HepG2 (cell line): ENCODE data around the gene PTPN12. TPM values are rescaled to one million over a fixed set of nuclear protein-coding genes. Genes with fewer than 3 reads are reported as not detected.

Experiments used
- ATAC-seq: fragments of 200-7000 bp; cut with Tn5 transposase; 3 replicates; pipeline ENCODE4 v1.9.1; 2020; ENCODE audit warnings: mild to moderate bottlenecking, moderate library complexity
- BruUV-seq: library from RNA; stranded (reverse); fragments of 400-500 nt; replicated peaks from 2 replicates; lab custom pipeline; 2021; lab: Mats Ljungman, UMichigan
- CTCF ChIA-PET: fragments of 300-600 bp; formaldehyde crosslinking; extraction: SDS; loops from one replicate; lab custom pipeline; 2021; ENCODE audit warnings: low total read pairs, inconsistent platforms, low intra/inter-chr PET ratio; lab: Yijun Ruan, JAX
- POLR2A ChIA-PET: fragments of 350-600 bp; sonication (Branson Sonifier 250); formaldehyde crosslinking; loops from one replicate; lab custom pipeline; 2020; ENCODE audit warnings: antibody characterized with exemption, inconsistent platforms; lab: Yijun Ruan, JAX
- DNase-seq: peaks from one replicate; pipeline ENCODE4 v3.0.0-alpha.2; 2015; ENCODE audit warnings: low spot score
- FAIRE-seq: peaks from 3 replicates; lab custom pipeline; 2011; peaks lifted over from hg19 to GRCh38; lab: Jason Lieb, UNC
- H2AFZ ChIP-seq: one replicate; pipeline ENCODE4 v1.6.1; 2011; ENCODE audit warnings: low read length, inconsistent platforms
- H3K27ac ChIP-seq: fragments of 300-600 bp; 3 replicates; pipeline ENCODE4 v1.8.0; 2011; ENCODE audit warnings: mixed run types, mild to moderate bottlenecking, mixed read lengths, low read length, inconsistent platforms; ENCODE audit not compliant: insufficient read depth; ENCODE audit errors: extremely low read length
- H3K27me3 ChIP-seq, 2 experiments: fragments of 200-600 bp in 1 of 2; 2 replicates in 1 of 2; 3 replicates in 1 of 2; pipeline versions ENCODE4 v1.6.0 to v1.8.0; 2011; ENCODE audit warnings: low read length in 2 of 2, mild to moderate bottlenecking in 2 of 2, moderate library complexity in 2 of 2, inconsistent platforms in 1 of 2; ENCODE audit not compliant: insufficient read depth in 2 of 2, control insufficient read depth in 1 of 2
- H3K36me3 ChIP-seq, 2 experiments: fragments of 200-600 bp in 1 of 2; replicated peaks in 1 of 2; 2 replicates in 1 of 2; 3 replicates in 1 of 2; pipeline versions ENCODE4 v1.5.1 to v1.8.0; 2011; ENCODE audit warnings: low read length in 2 of 2, inconsistent platforms in 1 of 2; ENCODE audit not compliant: insufficient read depth in 2 of 2, control insufficient read depth in 1 of 2
- H3K4me1 ChIP-seq: 2 replicates; pipeline ENCODE4 v1.5.1; 2012; ENCODE audit warnings: low read length, inconsistent platforms; ENCODE audit not compliant: insufficient read depth
- H3K4me2 ChIP-seq: 2 replicates; pipeline ENCODE4 v1.6.0; 2011; ENCODE audit warnings: low read depth, low read length, inconsistent platforms
- H3K4me3 ChIP-seq, 3 experiments: fragments of 200-600 bp in 1 of 3; sonication (generic), shearing (Covaris generic) in 1 of 3; replicated peaks in 1 of 3; 2 replicates each; pipeline ENCODE4 v1.5.1; 2011 to 2016; ENCODE audit warnings: low read length in 3 of 3, inconsistent platforms in 2 of 3, low read depth in 2 of 3, mild to moderate bottlenecking in 2 of 3, control low read depth in 1 of 3, mixed read lengths in 1 of 3; ENCODE audit not compliant: insufficient read depth in 1 of 3
- H3K79me2 ChIP-seq: one replicate; pipeline ENCODE4 v1.6.1; 2011; ENCODE audit warnings: low read length, inconsistent platforms; ENCODE audit not compliant: insufficient read depth
- H3K9ac ChIP-seq: 2 replicates; pipeline ENCODE4 v1.6.0; 2011; ENCODE audit warnings: mild to moderate bottlenecking, low read depth, low read length, inconsistent platforms; ENCODE audit not compliant: insufficient read depth
- H3K9me3 ChIP-seq: 2 replicates; pipeline ENCODE4 v1.5.1; 2012; ENCODE audit warnings: mild to moderate bottlenecking, low read length
- H4K20me1 ChIP-seq: 2 replicates; pipeline ENCODE4 v1.6.0; 2011; ENCODE audit warnings: inconsistent platforms, mild to moderate bottlenecking, low read length, moderate library complexity; ENCODE audit not compliant: insufficient read depth
- ARNT ChIP-seq: fragments of 450-650 bp; IDR thresholded peaks from 2 replicates; pipeline ENCODE4 v1.6.1; 2017
- HNF4G ChIP-seq, 2 experiments: sonication (generic) in 1 of 2; formaldehyde crosslinking in 1 of 2; IDR thresholded peaks; 2 replicates each; pipeline versions ENCODE4 v1.4.0 to v1.6.1; 2011 to 2020; ENCODE audit warnings: borderline replicate concordance in 2 of 2, low read depth in 2 of 2, mild to moderate bottlenecking in 2 of 2, low read length in 1 of 2, missing genetic modification reagents in 1 of 2, moderate library complexity in 1 of 2
- NR2F1 ChIP-seq, 2 experiments: fragments of 450-650 bp in 1 of 2; formaldehyde crosslinking in 1 of 2; IDR thresholded peaks; 2 replicates each; pipeline versions ENCODE4 v1.5.0 to v1.6.1; 2016 to 2020; ENCODE audit warnings: mild to moderate bottlenecking in 1 of 2, missing compliant biosample characterization in 1 of 2, missing genetic modification reagents in 1 of 2, moderate library complexity in 1 of 2
- ZNF644 ChIP-seq: IDR thresholded peaks from 2 replicates; pipeline ENCODE4 v1.6.1; 2016; ENCODE audit warnings: low read depth
- WGBS: methylation state at CpG from one replicate; pipeline ENCODE4 v1.1.6; 2017; ENCODE audit warnings: low lambda C conversion rate; 5-methylcytosine and 5-hydroxymethylcytosine counted together
- in situ Hi-C: cut with HindIII; loops from 2 replicates; pipeline ENCODE4 v1.10.0; 2017; ENCODE audit warnings: low pct_unique_long_range_greater_than_20kb; ENCODE audit not compliant: extremely low pct_ligation_motif_present
- intact Hi-C: fragments of 100-400 bp; cut with micrococcal nuclease; formaldehyde crosslinking; loops from one replicate; pipeline ENCODE4 v1.10.0; 2022; ENCODE audit not compliant: unreplicated experiment
- polyA plus RNA-seq, 8 experiments: library from polyadenylated mRNA; depleted of rRNA in 3 of 8; stranded (reverse) in 7 of 8; unstranded in 1 of 8; fragments of >200 nt; fragmentation: Illumina TruSeq in 4 of 8; extraction: Trizol in 4 of 8; gene quantifications; 2 replicates each; pipeline versions ENCODE4 v1.2.1 to v1.2.3, GENCODE V29; 2011 to 2016; ENCODE audit warnings: low read depth in 4 of 8, missing spikeins in 1 of 8, mixed read lengths in 1 of 8; ENCODE audit not compliant: insufficient read depth in 1 of 8
- total RNA-seq, 5 experiments: library from RNA; depleted of rRNA; stranded (reverse); fragments of >200 nt; fragmentation: Illumina TruSeq; extraction: Trizol; gene quantifications; 2 replicates each; pipeline ENCODE4 v1.2.3, GENCODE V29; 2016; ENCODE audit warnings: low read depth in 1 of 5
- TF ChIP-seq, protein P1 (sequence below): sonication (generic); formaldehyde crosslinking; IDR thresholded peaks from 2 replicates; pipeline ENCODE4 v1.4.0; 2020; ENCODE audit warnings: missing genetic modification reagents
- TF ChIP-seq, protein P2 (sequence below): sonication (generic); formaldehyde crosslinking; conservative IDR thresholded peaks from 2 replicates; pipeline ENCODE4 v1.8.0; 2022; ENCODE audit warnings: missing genetic modification reagents
- TF ChIP-seq, protein P3 (sequence below): sonication (generic); formaldehyde crosslinking; IDR thresholded peaks from 2 replicates; pipeline ENCODE4 v1.9.0; 2021; ENCODE audit warnings: missing genetic modification reagents, borderline replicate concordance

PTPN12 gene
- total and polyA plus RNA-seq, 2 of the 13 experiments (the other 11 are each of a cell fraction or from before 2014, with no cell fraction given): 22.9 to 56.8 TPM

DNA sequence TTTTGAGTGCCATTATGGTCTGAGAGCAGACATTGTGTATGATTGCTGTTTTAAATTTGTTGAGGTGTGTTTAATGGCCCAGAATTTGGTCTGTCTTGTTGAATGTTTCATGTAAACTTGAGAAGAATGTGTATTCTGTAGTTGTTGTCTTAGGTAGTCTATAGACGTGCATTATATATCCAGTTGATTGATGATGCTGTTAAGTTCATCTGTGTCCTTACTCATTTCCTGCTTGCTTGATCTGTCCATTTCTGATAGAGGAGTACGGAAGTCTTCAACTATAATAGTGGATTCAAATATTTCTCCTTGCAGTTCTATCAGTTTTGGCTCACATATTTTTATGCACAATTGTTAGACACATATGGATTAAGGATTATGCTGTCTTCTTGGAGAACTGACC is 16.0 kb downstream of the PTPN12 start:
- peaks cover 41% of the 10 kb centered on the region for H3K4me1 ChIP-seq

More for the DNA sequence above, 16.0 kb downstream of the PTPN12 start:
- TF ChIP-seq ZNF644 (CRISPR knock-in tag) (no peak), NR2F1 (CRISPR knock-in tag; IDR thresholded peaks at IDR 0.05) (no peak), HNF4G (IDR thresholded peaks at IDR 0.05; ENCODE audit: borderline replicate concordance, low read depth, low read length) (no peak), HNF4G (CRISPR knock-in tag; IDR thresholded peaks at IDR 0.05; ENCODE audit: borderline replicate concordance, low read depth) (no peak), ARNT (no peak)
- TF ChIP-seq, protein P1, sequence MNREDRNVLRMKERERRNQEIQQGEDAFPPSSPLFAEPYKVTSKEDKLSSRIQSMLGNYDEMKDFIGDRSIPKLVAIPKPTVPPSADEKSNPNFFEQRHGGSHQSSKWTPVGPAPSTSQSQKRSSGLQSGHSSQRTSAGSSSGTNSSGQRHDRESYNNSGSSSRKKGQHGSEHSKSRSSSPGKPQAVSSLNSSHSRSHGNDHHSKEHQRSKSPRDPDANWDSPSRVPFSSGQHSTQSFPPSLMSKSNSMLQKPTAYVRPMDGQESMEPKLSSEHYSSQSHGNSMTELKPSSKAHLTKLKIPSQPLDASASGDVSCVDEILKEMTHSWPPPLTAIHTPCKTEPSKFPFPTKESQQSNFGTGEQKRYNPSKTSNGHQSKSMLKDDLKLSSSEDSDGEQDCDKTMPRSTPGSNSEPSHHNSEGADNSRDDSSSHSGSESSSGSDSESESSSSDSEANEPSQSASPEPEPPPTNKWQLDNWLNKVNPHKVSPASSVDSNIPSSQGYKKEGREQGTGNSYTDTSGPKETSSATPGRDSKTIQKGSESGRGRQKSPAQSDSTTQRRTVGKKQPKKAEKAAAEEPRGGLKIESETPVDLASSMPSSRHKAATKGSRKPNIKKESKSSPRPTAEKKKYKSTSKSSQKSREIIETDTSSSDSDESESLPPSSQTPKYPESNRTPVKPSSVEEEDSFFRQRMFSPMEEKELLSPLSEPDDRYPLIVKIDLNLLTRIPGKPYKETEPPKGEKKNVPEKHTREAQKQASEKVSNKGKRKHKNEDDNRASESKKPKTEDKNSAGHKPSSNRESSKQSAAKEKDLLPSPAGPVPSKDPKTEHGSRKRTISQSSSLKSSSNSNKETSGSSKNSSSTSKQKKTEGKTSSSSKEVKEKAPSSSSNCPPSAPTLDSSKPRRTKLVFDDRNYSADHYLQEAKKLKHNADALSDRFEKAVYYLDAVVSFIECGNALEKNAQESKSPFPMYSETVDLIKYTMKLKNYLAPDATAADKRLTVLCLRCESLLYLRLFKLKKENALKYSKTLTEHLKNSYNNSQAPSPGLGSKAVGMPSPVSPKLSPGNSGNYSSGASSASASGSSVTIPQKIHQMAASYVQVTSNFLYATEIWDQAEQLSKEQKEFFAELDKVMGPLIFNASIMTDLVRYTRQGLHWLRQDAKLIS (CRISPR knock-in tag): no peak
- TF ChIP-seq, protein P2, sequence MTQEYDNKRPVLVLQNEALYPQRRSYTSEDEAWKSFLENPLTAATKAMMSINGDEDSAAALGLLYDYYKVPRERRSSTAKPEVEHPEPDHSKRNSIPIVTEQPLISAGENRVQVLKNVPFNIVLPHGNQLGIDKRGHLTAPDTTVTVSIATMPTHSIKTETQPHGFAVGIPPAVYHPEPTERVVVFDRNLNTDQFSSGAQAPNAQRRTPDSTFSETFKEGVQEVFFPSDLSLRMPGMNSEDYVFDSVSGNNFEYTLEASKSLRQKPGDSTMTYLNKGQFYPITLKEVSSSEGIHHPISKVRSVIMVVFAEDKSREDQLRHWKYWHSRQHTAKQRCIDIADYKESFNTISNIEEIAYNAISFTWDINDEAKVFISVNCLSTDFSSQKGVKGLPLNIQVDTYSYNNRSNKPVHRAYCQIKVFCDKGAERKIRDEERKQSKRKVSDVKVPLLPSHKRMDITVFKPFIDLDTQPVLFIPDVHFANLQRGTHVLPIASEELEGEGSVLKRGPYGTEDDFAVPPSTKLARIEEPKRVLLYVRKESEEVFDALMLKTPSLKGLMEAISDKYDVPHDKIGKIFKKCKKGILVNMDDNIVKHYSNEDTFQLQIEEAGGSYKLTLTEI (CRISPR knock-in tag): no peak
- TF ChIP-seq, protein P3, sequence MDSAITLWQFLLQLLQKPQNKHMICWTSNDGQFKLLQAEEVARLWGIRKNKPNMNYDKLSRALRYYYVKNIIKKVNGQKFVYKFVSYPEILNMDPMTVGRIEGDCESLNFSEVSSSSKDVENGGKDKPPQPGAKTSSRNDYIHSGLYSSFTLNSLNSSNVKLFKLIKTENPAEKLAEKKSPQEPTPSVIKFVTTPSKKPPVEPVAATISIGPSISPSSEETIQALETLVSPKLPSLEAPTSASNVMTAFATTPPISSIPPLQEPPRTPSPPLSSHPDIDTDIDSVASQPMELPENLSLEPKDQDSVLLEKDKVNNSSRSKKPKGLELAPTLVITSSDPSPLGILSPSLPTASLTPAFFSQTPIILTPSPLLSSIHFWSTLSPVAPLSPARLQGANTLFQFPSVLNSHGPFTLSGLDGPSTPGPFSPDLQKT (CRISPR knock-in tag): no peak
- no TSS peak for BruUV-seq
- H3K9ac ChIP-seq: no peak overlapping the region
- in situ Hi-C loops (no loop called here), intact Hi-C loops (no loop called here)
- FAIRE-seq: no peak
- no peaks in the 10 kb centered on the region for H3K27me3 ChIP-seq
- no peak overlapping the region for H3K27ac ChIP-seq
- no peak for DNase-seq
- POLR2A ChIA-PET: no interaction called here
- no peak overlapping the region for H3K4me2 ChIP-seq
- peaks cover 4 to 10% of the 10 kb centered on the region in 2 experiments; a peak in 2 of 5 replicates for H3K36me3 ChIP-seq
- peaks cover 60% of the 10 kb centered on the region for H4K20me1 ChIP-seq
- no peak for ATAC-seq
- H3K79me2 ChIP-seq: peaks cover 92% of the 10 kb centered on the region
- 95% methylated on average over 2 of the region's 2 CpGs for WGBS
- no peak overlapping the region for H2AFZ ChIP-seq
- no peak overlapping the region for H3K4me3 ChIP-seq
- no peaks in the 10 kb centered on the region for H3K9me3 ChIP-seq
- CTCF ChIA-PET: no interaction called here
